Right atrium auricular region (tissue), 2 donors: ENCODE data around the gene MALRD1. TPM values are rescaled to one million over a fixed set of nuclear protein-coding genes. Genes with fewer than 3 reads are reported as not detected.

Experiments
- DNase-seq: peaks from one replicate; pipeline ENCODE4 v3.0.0-alpha.2; 2019; ENCODE audit warnings: low spot score
- H3K27ac ChIP-seq, 2 donors: fragments of 200-600 bp; sonication (generic); 1 replicate in 1 of 2; 2 replicates in 1 of 2; pipeline ENCODE4 v1.5.1; 2016 to 2019
- H3K27me3 ChIP-seq, 2 donors: fragments of 200-600 bp; sonication (generic); one replicate each; pipeline versions ENCODE4 v1.5.1 to v1.6.0; 2017 to 2019
- H3K36me3 ChIP-seq: fragments of 200-600 bp; sonication (generic); one replicate; pipeline ENCODE4 v1.5.1; 2016
- H3K4me1 ChIP-seq, 2 donors: fragments of 200-600 bp; sonication (generic); one replicate each; pipeline versions ENCODE4 v1.5.1 to v1.6.0; 2017 to 2019
- H3K4me3 ChIP-seq, 2 donors: fragments of 200-600 bp; sonication (generic); 1 replicate in 1 of 2; 2 replicates in 1 of 2; pipeline ENCODE4 v1.5.1; 2017 to 2019; ENCODE audit warnings: mild to moderate bottlenecking in 1 of 2, moderate library complexity in 1 of 2
- H3K9me3 ChIP-seq, 2 donors: fragments of 200-600 bp; sonication (generic); one replicate each; pipeline ENCODE4 v1.5.1; 2019
- CTCF ChIP-seq, 2 donors: fragments of 200-600 bp; sonication (generic); IDR thresholded peaks; one replicate each; pipeline ENCODE4 v1.5.1; 2019; ENCODE audit warnings: antibody characterized with exemption in 2 of 2
- total RNA-seq, 2 donors: library from RNA; depleted of rRNA; stranded (reverse); fragments of >200 nt; gene quantifications; one replicate each; pipeline ENCODE4 v1.1.0, GENCODE V29; 2016

MALRD1 gene
- total RNA-seq, 2 donors from 2014 or later: 0.71 to 1.3 TPM

DNA sequence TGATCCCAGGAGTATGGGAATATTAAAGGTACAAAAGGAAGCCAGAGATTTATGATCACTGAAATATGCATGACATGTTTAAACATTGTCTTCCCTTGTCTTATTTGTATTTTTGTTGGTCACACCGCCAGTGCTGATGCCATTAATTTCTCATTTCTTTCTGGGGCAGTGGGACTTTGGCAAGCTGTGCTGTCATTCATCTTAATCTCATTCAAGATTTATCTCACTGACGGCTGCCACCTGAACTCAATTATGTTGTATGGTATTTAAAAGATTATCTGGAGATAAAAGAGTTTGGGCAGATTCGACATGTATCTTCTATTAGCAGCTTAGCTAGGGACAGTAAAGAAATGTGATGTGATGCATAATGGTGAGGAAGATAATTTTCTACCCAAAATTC is 482.7 kb downstream of the MALRD1 start:
- TF ChIP-seq CTCF (IDR thresholded peaks at IDR 0.05): no peak
- Histone ChIP-seq H3K4me3 (no peak overlapping the region), H3K27me3 (no peaks in the 10 kb centered on the region)

DNA sequence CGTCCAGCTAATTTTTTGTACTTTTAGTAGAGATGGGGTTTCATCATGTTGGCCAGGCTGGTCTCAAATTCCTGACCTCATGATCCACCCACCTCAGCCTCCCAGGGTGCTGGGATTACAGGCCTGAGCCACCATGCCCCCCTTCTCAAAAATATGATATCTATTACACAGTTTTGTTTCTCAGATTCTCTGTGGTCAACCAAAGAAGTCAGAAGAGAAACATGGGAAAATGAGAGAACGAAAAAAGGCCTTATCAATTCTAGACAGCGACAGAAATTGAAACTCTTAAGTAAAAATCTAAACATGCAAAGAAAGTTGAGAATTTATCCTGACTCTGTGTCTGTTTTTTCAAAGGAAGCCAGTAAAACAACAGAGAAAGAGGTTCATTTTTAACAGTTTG is 483.8 kb downstream of the MALRD1 start:
- no peak for DNase-seq
- H3K4me1 ChIP-seq: no peaks in the 10 kb centered on the region

More for the DNA sequence above, 482.7 kb downstream of the MALRD1 start:
- Histone ChIP-seq H3K9me3 (no peaks in the 10 kb centered on the region), H3K4me1 (no peaks in the 10 kb centered on the region), H3K27ac (no peak overlapping the region), H3K36me3 (no peaks in the 10 kb centered on the region)
- DNase-seq: no peak

DNA sequence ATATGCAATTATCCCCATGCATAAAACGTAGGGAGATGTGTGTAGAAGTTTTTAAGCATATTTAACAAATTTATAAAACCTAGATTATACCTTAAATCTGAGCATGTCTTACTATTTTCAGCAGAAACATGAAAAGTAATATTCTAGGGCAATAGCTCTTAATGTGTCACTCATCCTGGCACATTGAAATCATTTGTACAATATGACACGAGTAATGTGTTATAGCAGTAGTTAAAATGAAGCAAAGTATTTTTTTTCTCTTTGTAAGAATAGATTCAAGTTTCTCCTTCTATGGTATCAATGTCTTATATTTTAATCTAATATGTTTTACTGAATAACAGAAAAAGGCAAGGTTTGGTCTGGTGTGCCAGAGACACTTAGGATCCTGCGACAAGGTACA is 492.7 kb downstream of the MALRD1 start:
- no peaks in the 10 kb centered on the region for H3K27me3 ChIP-seq
- H3K27ac ChIP-seq: no peak overlapping the region
- no peaks in the 10 kb centered on the region for H3K36me3 ChIP-seq
- H3K4me3 ChIP-seq: no peak overlapping the region
- TF ChIP-seq CTCF (IDR thresholded peaks at IDR 0.05): no peak
- no peak for DNase-seq
- no peaks in the 10 kb centered on the region for H3K4me1 ChIP-seq
- no peaks in the 10 kb centered on the region for H3K9me3 ChIP-seq

More for the DNA sequence above, 483.8 kb downstream of the MALRD1 start:
- H3K27me3 ChIP-seq: no peaks in the 10 kb centered on the region
- no peaks in the 10 kb centered on the region for H3K9me3 ChIP-seq
- no peak overlapping the region for H3K4me3 ChIP-seq
- no peaks in the 10 kb centered on the region for H3K36me3 ChIP-seq
- no peak for TF ChIP-seq CTCF (IDR thresholded peaks at IDR 0.05)
- H3K27ac ChIP-seq: no peak overlapping the region

GRCh38 chr10:19546224-19546623 is 497.6 kb downstream of the MALRD1 start:
- DNase-seq: no peak
- Histone ChIP-seq H3K27ac (no peak overlapping the region), H3K27me3 (no peaks in the 10 kb centered on the region)

DNA sequence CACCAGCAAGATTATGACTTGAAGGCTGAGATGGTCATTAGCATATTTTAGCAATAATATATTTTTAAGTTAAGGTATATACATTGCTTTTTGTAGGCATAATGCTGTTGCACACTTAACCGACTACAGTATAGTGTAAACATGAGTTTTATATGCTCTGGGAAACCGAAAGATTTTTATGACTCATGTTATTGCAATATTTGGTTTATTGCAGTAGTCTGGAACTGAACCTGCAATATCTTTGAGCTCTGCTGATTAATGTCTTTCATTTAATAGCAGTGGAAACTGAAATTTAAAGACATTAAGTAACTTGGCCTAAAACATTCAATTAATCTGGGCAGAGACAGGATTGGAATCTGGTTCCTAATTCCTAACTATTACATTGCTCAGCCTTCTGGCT is 500.9 kb downstream of the MALRD1 start:
- no peak overlapping the region for H3K27ac ChIP-seq

More at GRCh38 chr10:19546224-19546623, 497.6 kb downstream of the MALRD1 start:
- no peak for TF ChIP-seq CTCF (IDR thresholded peaks at IDR 0.05)
- Histone ChIP-seq H3K4me3 (no peak overlapping the region), H3K36me3 (no peaks in the 10 kb centered on the region), H3K9me3 (peaks cover 0 to 4% of the 10 kb centered on the region in 2 donors), H3K4me1 (no peaks in the 10 kb centered on the region)

More for the DNA sequence above, 500.9 kb downstream of the MALRD1 start:
- H3K36me3 ChIP-seq: no peaks in the 10 kb centered on the region
- H3K27me3 ChIP-seq: no peaks in the 10 kb centered on the region
- DNase-seq: no peak
- no peaks in the 10 kb centered on the region for H3K4me1 ChIP-seq
- H3K9me3 ChIP-seq: peaks cover 0 to 4% of the 10 kb centered on the region in 2 donors
- TF ChIP-seq CTCF (IDR thresholded peaks at IDR 0.05): no peak
- no peak overlapping the region for H3K4me3 ChIP-seq
